Suprapubic skin (tissue), 4 donors: ENCODE results near the gene MUCL3.

ENCODE experiments used
- CTCF ChIP-seq, 2 donors: fragments of 200-600 bp in 1 of 2; fragments of 450-650 bp in 1 of 2; sonication (generic) in 1 of 2; IDR thresholded peaks; one replicate each; pipeline ENCODE4 v1.5.1; 2016 to 2019; ENCODE audit warnings: antibody characterized with exemption in 2 of 2, mild to moderate bottlenecking in 1 of 2, moderate library complexity in 1 of 2
- EP300 ChIP-seq: sonication (generic); formaldehyde crosslinking; IDR thresholded peaks from one replicate; pipeline ENCODE4 v1.6.1; 2017; ENCODE audit warnings: antibody characterized with exemption
- POLR2A ChIP-seq, 2 donors: fragments of 450-650 bp; IDR thresholded peaks; one replicate each; pipeline ENCODE4 v1.6.1; 2017; ENCODE audit warnings: antibody characterized with exemption in 2 of 2, mild to moderate bottlenecking in 2 of 2, moderate library complexity in 2 of 2
- POLR2AphosphoS5 ChIP-seq, 3 donors: sonication (generic); formaldehyde crosslinking; IDR thresholded peaks; one replicate each; pipeline ENCODE4 v1.6.1; 2017; ENCODE audit warnings: antibody characterized with exemption in 3 of 3

GRCh38 chr6:30931272-30931671 lies 9.5 kb upstream of the MUCL3 start:
- no peak for TF ChIP-seq POLR2A (IDR thresholded peaks at IDR 0.05)
- TF ChIP-seq CTCF (IDR thresholded peaks at IDR 0.05), result no peak
- TF ChIP-seq POLR2AphosphoS5 (IDR thresholded peaks at IDR 0.05), result no peak
- no peak for TF ChIP-seq EP300
